SK-N-MC (cell line): ENCODE data around the gene ARHGAP23.

Experiments used
- DNase-seq: peaks from one replicate; pipeline ENCODE4 v3.0.0-alpha.2; 2011; ENCODE audit warnings: low read depth, low spot score
- H3K27ac ChIP-seq: fragments of 200-600 bp; sonication (generic); 2 replicates; pipeline ENCODE4 v1.5.1; 2016; ENCODE audit warnings: mixed run types
- H3K36me3 ChIP-seq: fragments of 200-600 bp; sonication (generic); 2 replicates; pipeline ENCODE4 v1.6.1; 2017; ENCODE audit warnings: antibody characterized with exemption, low read length, mixed read lengths; ENCODE audit not compliant: insufficient read depth
- H3K4me3 ChIP-seq: fragments of 200-600 bp; sonication (generic); 2 replicates; pipeline ENCODE4 v1.5.1; 2016
- H3K9ac ChIP-seq: fragments of 200-600 bp; sonication (generic); 2 replicates; pipeline ENCODE4 v1.8.0; 2017; ENCODE audit warnings: mixed run types, mixed read lengths; ENCODE audit not compliant: insufficient read length
- H3K9me3 ChIP-seq: fragments of 200-600 bp; sonication (generic); 2 replicates; pipeline ENCODE4 v1.6.1; 2017; ENCODE audit warnings: low read depth, mild to moderate bottlenecking, antibody characterized with exemption, low read length, moderate library complexity, mixed read lengths
- EZH2 ChIP-seq: fragments of 200-600 bp; sonication (generic); IDR thresholded peaks from one replicate; pipeline ENCODE4 v1.6.1; 2017; ENCODE audit warnings: antibody characterized with exemption
- FOXP2 ChIP-seq: optimal IDR thresholded peaks from 2 replicates; pipeline ENCODE3; 2011; ENCODE audit warnings: mild to moderate bottlenecking, moderate library complexity; ENCODE audit not compliant: insufficient read depth; ENCODE audit errors: extremely low read length, control extremely low read depth
- POLR2AphosphoS5 ChIP-seq: IDR thresholded peaks from 2 replicates; pipeline ENCODE4 v1.6.1; 2012; ENCODE audit warnings: mild to moderate bottlenecking, low read depth, low read length, borderline replicate concordance

ARHGAP23 gene

DNA sequence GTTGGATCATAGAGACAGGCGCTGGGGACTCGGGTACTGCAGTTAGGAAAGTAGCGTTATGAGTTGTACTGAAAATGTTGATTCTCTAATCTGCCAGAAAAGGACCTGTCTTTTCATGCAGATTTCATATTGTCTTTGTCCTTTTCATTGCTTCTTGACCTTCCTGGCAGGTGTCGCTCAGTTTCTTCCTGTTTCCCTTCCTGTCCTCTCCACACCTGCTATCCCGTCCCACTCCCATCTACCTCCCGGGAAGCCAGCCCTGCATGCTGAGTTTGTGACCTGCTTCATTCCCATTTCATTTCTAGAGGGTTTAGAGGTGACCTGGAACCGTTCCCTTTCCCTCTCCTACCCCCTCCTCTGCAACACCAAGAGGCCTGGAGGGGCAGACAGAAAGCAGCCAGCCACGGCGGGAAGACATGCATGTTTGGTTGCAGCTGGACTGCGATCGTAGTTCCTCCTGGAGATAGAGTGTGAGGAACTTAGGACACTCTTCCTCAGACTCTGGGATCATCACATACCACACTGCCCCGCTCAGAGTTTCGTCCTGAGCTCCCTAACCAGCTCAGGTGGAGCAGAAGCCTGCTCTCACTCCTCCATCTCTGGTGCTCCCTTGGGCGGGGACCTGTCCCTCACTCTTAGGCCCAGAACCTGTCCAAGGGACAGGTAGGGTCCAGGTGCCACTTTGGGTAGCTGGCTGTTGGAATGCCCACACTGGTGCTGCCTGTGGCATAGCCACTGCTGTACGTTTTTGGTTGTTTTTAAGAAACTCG lies 23.9 kb upstream of the ARHGAP23 start:
- no peak overlapping the region for H3K4me3 ChIP-seq
- H3K9me3 ChIP-seq: no peaks in the 10 kb centered on the region
- no peak overlapping the region for H3K9ac ChIP-seq
- no peak overlapping the region for H3K27ac ChIP-seq
- TF ChIP-seq FOXP2: no peak
- TF ChIP-seq POLR2AphosphoS5: no peak
- TF ChIP-seq EZH2: no peak
- DNase-seq: no peak
- H3K36me3 ChIP-seq: peaks cover 12% of the 10 kb centered on the region

DNA sequence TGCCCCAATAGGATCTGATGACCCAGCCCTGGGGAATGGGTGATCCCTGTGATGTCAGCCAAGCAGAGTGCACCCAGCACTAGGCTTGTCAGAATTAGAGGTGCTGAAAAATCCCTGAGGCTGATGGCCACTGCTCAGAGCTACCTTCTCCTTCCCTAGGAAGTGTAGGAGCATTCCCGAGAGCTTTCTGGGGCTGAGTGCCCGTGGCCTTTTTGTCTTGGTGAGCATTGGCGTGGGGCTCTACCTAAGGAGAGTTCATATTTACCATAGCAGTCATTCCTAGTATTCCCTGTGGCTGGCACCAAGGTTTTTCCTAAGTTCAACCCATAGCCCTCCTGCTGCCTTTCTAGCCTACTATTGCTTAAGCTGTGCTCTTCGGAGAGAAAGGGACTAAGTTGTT lies 22.6 kb upstream of the ARHGAP23 start:
- TF ChIP-seq FOXP2: no peak
- TF ChIP-seq POLR2AphosphoS5: no peak
- TF ChIP-seq EZH2: no peak
- no peak overlapping the region for H3K4me3 ChIP-seq
- no peak for DNase-seq

DNA sequence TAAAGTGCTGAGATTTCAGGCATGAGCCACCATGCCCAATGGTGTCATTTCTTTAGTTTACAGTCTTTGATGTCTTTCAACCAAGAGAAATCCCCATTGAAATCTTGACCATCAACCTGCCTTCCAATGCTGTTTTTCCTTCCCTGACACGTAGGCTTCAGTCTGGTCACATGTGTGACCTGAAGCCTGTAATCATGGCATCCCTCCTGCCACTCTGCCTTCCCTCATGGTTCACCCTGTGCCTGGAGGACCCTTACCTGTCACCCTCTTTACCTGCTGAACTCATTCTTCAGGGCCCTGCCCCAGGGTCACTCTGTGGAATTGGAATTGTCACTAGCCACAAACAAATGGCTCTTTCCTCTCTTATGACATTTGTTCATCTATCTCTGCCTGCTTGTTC lies 18.1 kb upstream of the ARHGAP23 start:
- no peak for TF ChIP-seq EZH2
- no peak for TF ChIP-seq POLR2AphosphoS5
- TF ChIP-seq FOXP2: no peak
- Histone ChIP-seq H3K27ac (no peak overlapping the region), H3K9ac (no peak overlapping the region), H3K36me3 (no peaks in the 10 kb centered on the region), H3K4me3 (no peak overlapping the region), H3K9me3 (no peaks in the 10 kb centered on the region)
- no peak for DNase-seq

More for the DNA sequence above, 22.6 kb upstream of the ARHGAP23 start:
- Histone ChIP-seq H3K27ac (no peak overlapping the region), H3K36me3 (peaks cover 3% of the 10 kb centered on the region), H3K9ac (no peak overlapping the region), H3K9me3 (no peaks in the 10 kb centered on the region)

DNA sequence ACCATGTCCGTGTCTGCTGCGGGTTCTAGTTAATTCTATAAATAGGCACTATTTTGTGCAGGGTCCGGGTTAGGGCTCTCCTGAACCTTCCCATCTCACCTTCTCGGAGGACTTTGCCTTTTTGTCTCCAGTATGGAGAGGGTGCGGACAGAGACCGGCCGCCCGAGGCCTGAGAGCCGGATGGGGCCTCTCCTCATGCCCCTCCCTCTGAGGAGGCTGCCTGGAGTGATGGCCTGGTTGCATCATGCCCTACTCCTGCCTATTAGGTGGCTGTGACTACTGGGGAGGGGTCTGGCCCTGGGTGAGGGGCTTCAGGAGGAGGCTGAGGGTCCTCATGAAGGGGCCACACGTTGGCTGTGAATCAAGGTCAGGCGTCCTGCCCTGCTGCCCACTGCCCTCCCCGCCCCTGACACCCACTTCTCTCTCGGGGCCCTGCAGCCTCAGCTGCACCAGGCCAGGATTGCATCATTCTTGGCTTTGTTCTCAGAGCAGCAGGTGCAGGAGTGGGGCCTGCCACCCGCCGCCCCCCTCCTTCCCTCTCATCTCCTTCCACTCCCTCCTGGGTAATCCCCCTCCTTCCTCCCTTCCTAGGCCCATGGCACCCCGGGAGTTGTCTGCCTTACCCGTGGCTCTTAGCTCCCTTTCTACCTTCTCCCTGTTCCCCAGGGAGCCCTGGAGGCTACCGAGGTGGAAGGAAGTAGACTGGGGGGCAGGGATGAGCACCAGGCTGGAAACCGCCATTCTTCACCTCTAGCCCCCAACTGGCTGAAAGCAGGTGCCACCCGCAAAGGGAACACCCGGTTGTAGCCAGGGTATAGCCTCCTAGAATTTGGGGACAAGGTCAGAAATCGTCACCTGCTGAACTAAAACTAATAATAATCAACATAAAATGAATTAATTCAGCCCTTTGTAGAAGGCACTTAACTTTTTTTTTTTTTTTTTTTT lies 12.7 kb upstream of the ARHGAP23 start:
- Histone ChIP-seq H3K9ac (peak overlapping the region; percentile 79), H3K27ac (peak overlapping the region; percentile 81), H3K4me3 (peak overlapping the region; percentile 56), H3K36me3 (no peaks in the 10 kb centered on the region), H3K9me3 (no peaks in the 10 kb centered on the region)
- TF ChIP-seq FOXP2 (no peak), EZH2 (no peak), POLR2AphosphoS5 (no peak)
- no peak for DNase-seq

DNA sequence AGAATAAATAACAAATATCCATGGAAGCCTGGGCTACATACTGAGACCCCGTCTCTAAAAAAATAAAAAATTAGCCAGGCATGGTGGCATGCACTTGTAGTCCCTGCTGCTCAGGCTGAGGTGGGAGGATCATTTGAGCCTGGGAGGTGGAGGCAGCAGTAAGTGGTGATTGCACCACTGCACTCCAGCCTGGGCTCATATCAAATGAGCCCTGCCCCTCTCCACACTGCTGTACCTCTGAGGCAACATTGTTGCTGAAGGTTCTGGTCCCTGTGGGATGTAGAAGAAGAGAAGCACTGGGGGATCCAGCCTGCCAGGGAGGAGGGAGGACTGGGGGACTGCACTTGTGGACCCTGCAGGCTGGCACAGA lies 11.4 kb upstream of the ARHGAP23 start:
- no peak for DNase-seq

DNA sequence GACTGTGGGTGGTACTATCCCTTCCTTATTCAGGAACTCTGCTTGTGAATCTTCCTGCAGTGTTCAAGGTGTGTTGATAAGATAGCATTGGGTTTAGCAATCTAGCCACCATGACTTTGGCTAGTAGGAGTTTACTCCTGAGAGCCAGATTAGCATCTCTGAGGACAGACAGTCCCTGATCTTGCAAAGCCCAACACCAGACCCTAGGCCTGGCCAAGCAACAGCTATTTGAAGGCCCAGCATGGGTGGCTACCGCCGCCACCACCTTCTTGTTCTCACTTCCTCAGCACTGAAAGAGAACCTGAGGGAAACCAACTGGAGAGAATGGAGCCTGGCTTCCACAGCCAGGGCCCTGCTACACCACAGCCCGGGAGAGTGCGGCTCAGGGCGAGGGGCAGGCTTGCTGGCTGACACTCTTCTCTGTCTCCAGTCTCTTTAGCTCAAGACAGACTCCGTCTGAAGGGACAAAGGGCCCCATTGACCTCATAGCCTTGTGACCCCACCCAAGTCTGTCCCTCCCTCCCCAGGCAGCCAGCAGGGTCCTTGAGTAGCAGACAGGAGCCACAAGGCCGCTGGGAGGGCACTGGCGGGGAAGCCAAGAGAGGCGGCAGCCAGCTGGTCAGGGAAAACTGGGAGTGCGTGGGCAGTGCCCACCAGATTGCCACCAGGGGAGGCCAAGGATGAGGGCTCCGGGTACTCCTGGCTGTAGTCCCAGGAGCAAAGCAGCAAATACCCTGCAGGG lies 10.9 kb upstream of the ARHGAP23 start:
- no peak for DNase-seq
- H3K27ac ChIP-seq: 0 out of 2 replicates have a peak overlapping the region, but pooled peaks have one; percentile 3
- no peak overlapping the region for H3K4me3 ChIP-seq
- no peaks in the 10 kb centered on the region for H3K36me3 ChIP-seq
- TF ChIP-seq EZH2 (no peak), POLR2AphosphoS5 (no peak)
- no peak overlapping the region for H3K9ac ChIP-seq
- no peaks in the 10 kb centered on the region for H3K9me3 ChIP-seq

More for the DNA sequence above, 11.4 kb upstream of the ARHGAP23 start:
- H3K9me3 ChIP-seq: no peaks in the 10 kb centered on the region
- no peak overlapping the region for H3K4me3 ChIP-seq
- H3K9ac ChIP-seq: no peak overlapping the region
- TF ChIP-seq POLR2AphosphoS5 (no peak), EZH2 (no peak), FOXP2 (no peak)
- H3K27ac ChIP-seq: 0 out of 2 replicates have a peak overlapping the region, but pooled peaks have one; percentile 3
- H3K36me3 ChIP-seq: no peaks in the 10 kb centered on the region

DNA sequence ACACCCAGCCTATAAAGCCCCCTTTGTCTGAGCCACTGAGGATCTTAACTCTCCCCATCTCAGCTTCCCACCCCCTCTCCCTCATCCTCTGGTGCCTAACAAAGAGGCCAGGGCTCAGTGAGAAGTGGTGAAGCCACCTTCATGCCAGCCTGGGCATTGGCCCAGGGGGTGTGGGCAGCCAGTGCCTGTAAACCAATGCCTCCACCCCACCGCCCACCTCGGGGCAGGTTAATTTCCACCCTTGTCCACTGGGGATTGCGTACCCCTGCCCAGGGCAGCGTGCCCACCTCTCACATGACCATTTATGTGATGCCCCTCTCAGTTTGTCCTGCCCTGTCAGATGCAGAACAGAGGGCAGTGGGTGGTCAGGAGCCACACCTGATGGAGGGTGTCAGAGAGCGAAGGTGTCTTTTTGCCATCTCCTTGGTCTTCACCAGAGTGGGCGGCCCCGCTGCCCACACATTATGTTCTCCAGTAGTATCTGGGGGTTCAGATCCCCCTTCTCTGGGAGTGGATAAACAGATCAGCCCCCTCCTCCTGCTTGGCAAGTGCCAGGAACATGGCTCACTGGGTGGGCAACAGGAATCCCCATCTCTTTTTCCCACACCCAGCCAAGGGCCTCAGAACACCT lies 10.1 kb upstream of the ARHGAP23 start:
- TF ChIP-seq FOXP2 (no peak), EZH2 (no peak)
- no peak overlapping the region for H3K9ac ChIP-seq

More for the DNA sequence above, 10.1 kb upstream of the ARHGAP23 start:
- H3K4me3 ChIP-seq: no peak overlapping the region
- no peak for DNase-seq
- H3K9me3 ChIP-seq: no peaks in the 10 kb centered on the region
- no peak overlapping the region for H3K27ac ChIP-seq
- no peaks in the 10 kb centered on the region for H3K36me3 ChIP-seq
